Measurements from ENCODE around the gene MKNK1. TPM values are rescaled to one million over a fixed set of nuclear protein-coding genes. Genes with fewer than 3 reads are reported as not detected.

Gene MKNK1
- total RNA-seq, 1 experiment from 2014 or later = 12.9 TPM

- Histone ChIP-seq H3K27ac (ENCODE audit: insufficient read length, low read depth, low read length) (no peak overlapping the region), H4K8ac (replicated peaks; ENCODE audit: insufficient read length, low read depth, low read length) (no peak overlapping the region), H4K5ac (ENCODE audit: insufficient read length, low read depth, low read length) (no peak overlapping the region), H4K20me1 (ENCODE audit: control insufficient read depth, insufficient read depth, insufficient read length) (no peaks in the 10 kb centered on the region), H4K91ac (ENCODE audit: insufficient read length, low read depth, low read length) (no peak overlapping the region), H2BK120ac (ENCODE audit: low read depth, low read length, poor library complexity, severe bottlenecking) (no peak overlapping the region), H2BK5ac (ENCODE audit: insufficient read length, low read length) (no peak overlapping the region), H3K9me3 (ENCODE audit: control insufficient read depth, low read depth, low read length) (no peaks in the 10 kb centered on the region), H3K4me2 (ENCODE audit: insufficient read depth, insufficient read length, low read length) (no peak overlapping the region), H2AFZ (ENCODE audit: low read length) (no peak overlapping the region), H3K79me1 (ENCODE audit: insufficient read depth, low read depth, low read length, poor library complexity, severe bottlenecking) (no peaks in the 10 kb centered on the region), H3K4me1 (ENCODE audit: insufficient read depth, low read length) (peaks cover 6% of the 10 kb centered on the region; the same call in 1 of the 2 replicates), H2BK20ac (ENCODE audit: low read depth, low read length, poor library complexity, severe bottlenecking) (no peak overlapping the region), H3K4ac (ENCODE audit: low read depth, low read length) (no peak overlapping the region), H2BK15ac (ENCODE audit: low read depth, low read length) (no peak overlapping the region), H2AK5ac (ENCODE audit: insufficient read length, low read length) (no peak overlapping the region), H2BK12ac (ENCODE audit: insufficient read length, low read depth, low read length) (no peak overlapping the region), H3K23me2 (ENCODE audit: insufficient read length, low read depth, low read length, poor library complexity, severe bottlenecking) (peaks cover 3% of the 10 kb centered on the region), H3K23ac (ENCODE audit: insufficient read length, low read depth, low read length) (no peak overlapping the region), H3T11ph (ENCODE audit: low read length) (no peak overlapping the region), H3K56ac (ENCODE audit: insufficient read length, low read depth, low read length) (no peak overlapping the region), H3K27me3 (ENCODE audit: insufficient read depth, low read length) (peaks cover 30% of the 10 kb centered on the region), H3K18ac (ENCODE audit: insufficient read length, low read depth, low read length) (no peak overlapping the region), H3K79me2 (ENCODE audit: insufficient read depth, low read length) (no peaks in the 10 kb centered on the region), H3K14ac (ENCODE audit: insufficient read depth, low read length) (no peak overlapping the region), H3K9ac (ENCODE audit: extremely low read depth, insufficient read length, low read length) (no peak overlapping the region)
- Mint-ChIP-seq H3K4me1 (peaks cover 52 to 59% of the 10 kb centered on the region in 2 experiments), H3K36me3 (ENCODE audit: insufficient read depth in 1 of 3, low read depth in 3 of 3) (no peaks in the 10 kb centered on the region), H3K9me3 (no peaks in the 10 kb centered on the region; a peak in 2 of 5 replicates), H3K27me3 (ENCODE audit: low read depth) (peaks cover 95% of the 10 kb centered on the region), H3K27ac (no peak overlapping the region), H3K4me3 (peak overlapping the region in 1 of 2 experiments; percentile 11; a peak in 1 of 5 replicates)
- no peak for TF ChIP-seq CTCF (conservative IDR thresholded peaks at IDR 0.05)
- no peak for DNase-seq
- WGBS (ENCODE audit: extremely low coverage, insufficient read length, low lambda C conversion rate) = no CpG with 5 or more reads among the region's 4 CpGs
Measured at GRCh38 chr1:46529031-46529630, 74.9 kb downstream of the MKNK1 start.

Measured in H9 (cell line).